Choroid plexus epithelial cell (primary cell): ENCODE results near the gene MAP3K4.

Experiments used
- DNase-seq: peaks from one replicate; pipeline ENCODE4 v3.0.0-alpha.2; 2010; ENCODE audit warnings: low read depth
- H3K4me3 ChIP-seq: 2 replicates; pipeline ENCODE4 v1.5.1; 2011; ENCODE audit warnings: low read depth, mild to moderate bottlenecking, control low read depth, low read length, moderate library complexity
- TF ChIP-seq, protein P1 (sequence below): conservative IDR thresholded peaks from 2 replicates; pipeline ENCODE4 v1.5.1; 2011; ENCODE audit warnings: low read depth, mild to moderate bottlenecking, control low read depth, inconsistent platforms, low read length, moderate library complexity

MAP3K4 gene

DNA sequence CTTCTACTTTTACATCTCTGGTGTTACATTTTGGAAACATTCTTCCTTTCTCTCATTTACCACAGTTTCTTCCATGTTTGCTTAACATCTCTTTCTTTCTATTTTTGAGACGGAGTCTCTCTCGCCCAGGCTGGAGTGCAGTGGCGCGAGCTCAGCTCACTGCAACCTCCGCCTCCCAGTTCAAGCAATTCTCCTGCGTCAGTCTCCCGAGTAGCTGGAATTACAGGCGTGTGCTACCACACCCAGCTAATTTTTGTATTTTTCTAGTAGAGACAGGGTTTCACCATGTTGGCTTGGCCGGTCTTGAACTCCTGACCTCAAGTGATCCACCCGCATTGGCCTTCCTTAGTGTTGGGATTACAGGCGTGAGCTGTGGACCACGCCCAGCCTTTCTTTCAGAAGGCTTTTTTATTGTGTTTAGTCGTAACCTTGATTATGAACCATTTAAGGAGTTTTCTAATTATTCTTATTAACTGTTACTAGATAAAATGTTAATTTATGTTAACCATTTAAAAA, 27.8 kb downstream of the MAP3K4 start:
- TF ChIP-seq, protein P1, sequence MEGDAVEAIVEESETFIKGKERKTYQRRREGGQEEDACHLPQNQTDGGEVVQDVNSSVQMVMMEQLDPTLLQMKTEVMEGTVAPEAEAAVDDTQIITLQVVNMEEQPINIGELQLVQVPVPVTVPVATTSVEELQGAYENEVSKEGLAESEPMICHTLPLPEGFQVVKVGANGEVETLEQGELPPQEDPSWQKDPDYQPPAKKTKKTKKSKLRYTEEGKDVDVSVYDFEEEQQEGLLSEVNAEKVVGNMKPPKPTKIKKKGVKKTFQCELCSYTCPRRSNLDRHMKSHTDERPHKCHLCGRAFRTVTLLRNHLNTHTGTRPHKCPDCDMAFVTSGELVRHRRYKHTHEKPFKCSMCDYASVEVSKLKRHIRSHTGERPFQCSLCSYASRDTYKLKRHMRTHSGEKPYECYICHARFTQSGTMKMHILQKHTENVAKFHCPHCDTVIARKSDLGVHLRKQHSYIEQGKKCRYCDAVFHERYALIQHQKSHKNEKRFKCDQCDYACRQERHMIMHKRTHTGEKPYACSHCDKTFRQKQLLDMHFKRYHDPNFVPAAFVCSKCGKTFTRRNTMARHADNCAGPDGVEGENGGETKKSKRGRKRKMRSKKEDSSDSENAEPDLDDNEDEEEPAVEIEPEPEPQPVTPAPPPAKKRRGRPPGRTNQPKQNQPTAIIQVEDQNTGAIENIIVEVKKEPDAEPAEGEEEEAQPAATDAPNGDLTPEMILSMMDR: no peak
- no peak overlapping the region for H3K4me3 ChIP-seq
- no peak for DNase-seq

DNA sequence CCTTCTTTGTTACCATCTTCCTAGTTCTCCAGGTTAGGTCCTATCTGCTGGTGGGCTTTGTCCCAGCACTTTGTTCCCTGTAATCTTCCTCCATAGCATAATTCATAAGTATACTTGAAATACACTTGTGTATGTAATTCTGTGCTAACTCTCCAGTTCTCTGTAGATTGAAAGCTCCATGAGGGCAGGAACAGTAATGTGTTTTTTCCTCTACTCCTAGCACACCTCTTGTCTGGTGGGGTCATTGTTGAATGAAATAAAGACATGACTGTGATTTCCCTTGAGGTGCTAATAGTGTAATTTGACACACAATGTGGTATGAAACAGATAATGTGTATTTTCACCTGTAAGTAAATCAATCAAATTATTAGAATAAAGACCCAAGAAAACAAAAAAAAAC, 30.0 kb downstream of the MAP3K4 start:
- H3K4me3 ChIP-seq: no peak overlapping the region

DNA sequence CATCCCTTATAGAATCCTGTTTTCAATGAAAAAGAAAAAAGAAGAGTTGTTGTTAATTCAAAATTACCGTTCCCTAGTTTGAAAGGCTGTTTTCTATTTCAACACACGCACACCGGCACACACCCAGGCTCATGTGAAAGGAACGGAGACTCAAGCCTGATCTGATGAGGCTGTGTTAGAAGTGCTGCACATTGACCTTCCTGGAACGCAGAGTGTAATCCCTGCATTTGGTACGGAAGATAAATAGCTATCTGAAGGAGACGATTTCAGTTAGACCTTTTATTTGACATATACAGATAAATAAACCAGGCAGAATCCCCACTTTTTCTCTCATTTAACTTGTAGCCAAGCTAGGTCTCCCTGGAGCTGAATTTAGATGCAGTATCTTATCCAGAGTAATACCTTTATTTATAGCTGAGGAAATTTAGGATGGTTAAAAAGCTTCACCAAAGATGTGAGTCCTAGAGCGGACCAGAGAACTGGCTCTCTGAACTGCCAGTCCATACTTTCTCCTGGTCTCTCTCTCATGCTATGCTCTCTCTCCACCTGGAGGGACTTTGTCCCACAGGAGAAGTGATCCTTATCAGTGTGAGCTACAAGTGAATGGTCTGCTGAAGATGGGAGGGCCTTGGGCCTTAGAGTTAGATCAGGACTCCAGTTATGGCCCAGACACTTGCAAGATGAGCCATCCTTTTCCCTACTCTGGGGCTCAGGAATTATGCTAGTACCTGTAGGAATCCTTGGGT, 30.6 kb downstream of the MAP3K4 start:
- TF ChIP-seq, protein P1: no peak
- no peak for DNase-seq
- no peak overlapping the region for H3K4me3 ChIP-seq

More for the DNA sequence above, 30.0 kb downstream of the MAP3K4 start:
- TF ChIP-seq, protein P1: no peak
- no peak for DNase-seq

DNA sequence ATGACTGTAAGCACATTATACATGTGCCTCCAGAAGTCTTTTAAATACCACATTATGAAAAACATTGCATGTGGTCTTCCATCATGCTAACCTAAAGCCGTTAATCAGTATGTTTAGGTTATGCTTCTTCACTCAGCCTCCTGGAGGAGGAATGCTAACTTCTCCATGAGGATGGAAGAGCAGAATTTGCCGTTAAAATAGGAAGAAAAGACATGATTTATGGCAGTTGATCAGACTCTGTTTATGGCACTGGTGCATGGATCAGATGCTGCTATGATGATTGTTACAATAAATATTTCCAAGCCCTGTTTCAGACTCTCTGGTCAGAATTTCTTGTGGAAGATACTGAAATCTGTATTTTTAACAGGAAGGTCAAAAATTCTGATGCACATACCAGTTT, 31.7 kb downstream of the MAP3K4 start:
- no peak for DNase-seq
- H3K4me3 ChIP-seq: no peak overlapping the region
- TF ChIP-seq, protein P1: no peak

DNA sequence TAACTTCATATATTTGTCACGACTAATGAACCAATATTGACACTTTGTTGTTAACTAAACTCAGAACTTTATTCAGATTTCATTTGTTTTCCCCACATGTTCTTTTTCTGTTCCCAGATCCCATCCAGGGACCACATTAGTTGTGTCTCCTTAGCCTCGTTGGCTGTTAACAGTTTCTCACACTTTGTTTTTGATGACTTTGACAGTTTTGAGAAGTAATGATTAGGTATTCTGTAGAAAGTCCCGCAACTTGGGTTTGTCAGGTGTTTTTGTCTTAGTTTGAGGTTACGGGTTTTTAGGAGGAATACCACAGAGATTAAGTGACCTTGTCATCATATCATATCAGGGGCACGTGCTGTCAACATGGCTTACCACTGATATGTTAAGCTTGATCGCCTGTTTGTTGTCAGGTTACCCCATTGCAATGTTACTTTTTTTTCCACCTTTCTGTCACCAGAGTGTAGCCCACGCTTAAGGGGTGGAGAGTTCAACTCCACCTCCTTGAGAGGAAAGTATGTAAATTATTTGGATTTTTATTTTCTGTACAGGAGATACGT, 32.9 kb downstream of the MAP3K4 start:
- no peak overlapping the region for H3K4me3 ChIP-seq
- TF ChIP-seq, protein P1: no peak
- no peak for DNase-seq

DNA sequence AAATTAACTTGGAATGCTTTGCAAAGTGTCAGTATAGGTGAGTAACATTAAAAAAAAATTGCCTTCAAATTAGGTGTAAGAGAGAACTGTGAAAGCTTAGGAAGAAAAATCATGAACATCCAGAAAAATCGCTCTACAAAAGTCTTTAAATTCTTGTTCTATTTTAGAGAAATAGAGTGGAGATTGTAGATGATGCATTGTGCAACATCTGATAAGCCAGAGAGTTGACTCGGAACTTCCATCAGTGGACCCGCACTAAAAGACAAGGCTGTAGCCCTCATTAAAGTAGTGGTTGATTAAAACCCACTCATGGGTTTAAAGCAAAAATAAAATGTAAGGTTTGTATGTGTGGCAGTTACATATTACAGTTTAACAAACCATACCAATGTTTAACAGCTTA, 35.8 kb downstream of the MAP3K4 start:
- no peak overlapping the region for H3K4me3 ChIP-seq
- no peak for DNase-seq
- TF ChIP-seq, protein P1: no peak
